IPS-NIHi7 (cell line): Measurements from ENCODE around the gene APOL5.
"Not testable (repeated sequence)": the region's sequence is repeated elsewhere in the genome, so short reads cannot be mapped to it uniquely, and the experiment has no call there.

Source experiments
- DNase-seq: peaks from one replicate; pipeline ENCODE4 v3.0.0; 2012; ENCODE audit warnings: mixed read lengths; ENCODE audit errors: extremely low spot score

Gene APOL5, protein sequence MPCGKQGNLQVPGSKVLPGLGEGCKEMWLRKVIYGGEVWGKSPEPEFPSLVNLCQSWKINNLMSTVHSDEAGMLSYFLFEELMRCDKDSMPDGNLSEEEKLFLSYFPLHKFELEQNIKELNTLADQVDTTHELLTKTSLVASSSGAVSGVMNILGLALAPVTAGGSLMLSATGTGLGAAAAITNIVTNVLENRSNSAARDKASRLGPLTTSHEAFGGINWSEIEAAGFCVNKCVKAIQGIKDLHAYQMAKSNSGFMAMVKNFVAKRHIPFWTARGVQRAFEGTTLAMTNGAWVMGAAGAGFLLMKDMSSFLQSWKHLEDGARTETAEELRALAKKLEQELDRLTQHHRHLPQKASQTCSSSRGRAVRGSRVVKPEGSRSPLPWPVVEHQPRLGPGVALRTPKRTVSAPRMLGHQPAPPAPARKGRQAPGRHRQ

DNA sequence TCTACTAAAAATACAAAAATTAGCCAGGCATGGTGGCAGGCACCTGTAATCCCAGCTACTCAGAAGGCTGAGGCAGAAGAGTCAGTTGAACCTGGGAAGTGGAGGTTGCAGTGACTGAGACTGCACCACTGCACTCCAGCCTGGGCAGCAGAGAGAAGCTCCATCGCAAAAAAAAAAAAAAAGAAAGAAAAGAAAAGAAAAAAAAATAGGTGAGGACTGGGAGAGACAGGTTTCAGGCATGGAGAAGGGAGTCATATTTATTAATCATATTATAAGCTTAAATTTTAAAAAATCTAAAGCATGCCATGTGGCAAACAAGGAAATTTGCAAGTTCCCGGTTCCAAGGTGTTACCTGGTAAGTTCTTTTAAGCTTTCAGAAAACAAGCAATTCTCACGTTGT is at the start of gene APOL5:
Gene APOL5 (plus strand): TSS at position 301 of the 400 bp plus-strand sequence. CDS start 0 bp downstream, at position 301.
- DNase-seq, result no peak

DNA sequence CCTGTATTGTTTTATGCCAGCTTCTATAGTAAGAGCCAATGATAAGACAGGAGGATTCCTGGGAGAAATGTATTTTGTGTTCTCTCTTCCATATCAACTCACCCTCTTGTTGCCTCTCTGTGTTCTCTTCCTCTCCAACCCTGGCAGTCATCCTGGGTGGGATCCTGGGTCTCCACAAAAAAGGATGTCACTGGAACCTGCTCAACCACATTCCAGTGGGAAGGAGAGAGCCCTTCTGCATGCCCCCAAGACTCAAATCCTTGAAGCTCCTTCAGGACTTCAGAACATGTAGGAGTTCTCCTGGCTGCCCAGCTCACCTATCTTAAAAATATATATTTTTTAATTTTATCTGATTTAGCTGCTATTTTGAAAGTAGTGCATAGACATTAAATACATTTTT is 43.3 kb upstream of the APOL5 start:
- DNase-seq, result no peak

DNA sequence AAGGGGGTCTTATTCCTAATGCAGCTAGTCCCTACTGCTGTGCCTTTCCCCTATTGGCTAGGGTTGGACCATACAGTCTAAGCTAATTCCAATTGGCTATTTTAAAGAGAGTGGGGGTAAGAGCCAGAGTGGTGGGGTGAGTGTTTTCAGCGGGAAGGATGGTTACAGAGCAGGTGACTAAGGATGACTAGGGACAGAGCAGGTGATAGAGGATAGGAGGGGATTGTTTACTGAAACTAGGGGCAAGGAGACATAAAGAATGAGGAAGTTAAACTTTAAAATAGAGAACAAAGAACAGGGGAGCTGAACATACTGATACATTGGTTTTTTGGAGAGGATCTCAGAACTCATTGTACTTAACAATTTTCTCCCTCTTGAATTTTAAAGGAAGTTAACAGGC is 41.6 kb upstream of the APOL5 start:
- not testable (repeated sequence) for DNase-seq

DNA sequence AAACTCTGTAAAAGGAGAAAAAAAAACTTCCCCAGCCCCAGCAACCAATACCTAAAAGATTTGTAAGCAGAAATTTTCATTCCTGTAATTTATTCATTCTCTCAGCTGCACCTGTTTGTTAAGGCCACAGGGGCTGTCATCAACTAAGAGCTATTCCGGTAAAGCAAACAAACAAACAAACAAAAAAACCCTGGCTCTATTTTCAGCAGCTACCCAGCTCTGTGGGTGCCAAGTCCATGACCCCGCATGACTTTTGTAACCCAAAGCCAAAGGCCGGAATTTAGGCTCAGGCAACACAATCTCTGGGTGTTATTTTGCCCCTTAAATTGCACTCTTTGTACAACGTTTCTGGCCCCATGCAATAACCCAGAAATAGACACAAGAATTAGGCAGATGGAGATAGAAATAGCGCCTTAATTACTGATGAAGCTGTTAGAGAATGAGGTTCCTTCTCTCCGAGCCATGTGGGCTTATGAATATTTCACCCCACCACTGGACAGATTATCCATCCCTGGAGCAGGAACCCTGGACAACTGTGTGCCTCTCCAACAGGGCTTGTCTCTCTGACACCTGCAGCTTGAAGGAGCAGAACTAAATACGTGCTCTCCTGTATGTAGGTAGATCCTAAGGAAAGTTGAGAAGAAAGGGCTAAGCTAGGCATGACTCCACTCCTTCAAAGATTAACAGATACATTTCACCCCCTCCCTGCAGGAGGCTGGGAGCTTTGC is 40.0 kb upstream of the APOL5 start:
- no peak for DNase-seq

DNA sequence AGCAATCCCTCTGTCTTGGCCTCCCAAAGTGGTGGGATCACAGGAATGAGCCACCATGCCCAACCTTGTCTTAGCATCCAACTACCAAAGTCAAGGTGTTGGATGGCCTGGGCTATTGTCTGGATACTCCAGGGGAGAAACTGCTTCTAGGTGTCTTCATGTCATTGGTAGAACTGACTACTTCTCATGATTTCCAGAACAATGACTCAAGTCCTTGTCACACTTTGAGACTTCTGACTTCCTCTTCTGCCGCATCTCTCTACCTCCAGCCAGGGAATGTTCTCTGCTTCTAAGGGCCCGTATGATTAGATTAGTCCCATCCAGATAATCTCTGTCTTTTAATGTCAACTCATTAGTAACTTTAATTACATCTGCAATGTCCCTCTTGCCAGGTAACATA is 38.8 kb upstream of the APOL5 start:
- DNase-seq, result no peak

DNA sequence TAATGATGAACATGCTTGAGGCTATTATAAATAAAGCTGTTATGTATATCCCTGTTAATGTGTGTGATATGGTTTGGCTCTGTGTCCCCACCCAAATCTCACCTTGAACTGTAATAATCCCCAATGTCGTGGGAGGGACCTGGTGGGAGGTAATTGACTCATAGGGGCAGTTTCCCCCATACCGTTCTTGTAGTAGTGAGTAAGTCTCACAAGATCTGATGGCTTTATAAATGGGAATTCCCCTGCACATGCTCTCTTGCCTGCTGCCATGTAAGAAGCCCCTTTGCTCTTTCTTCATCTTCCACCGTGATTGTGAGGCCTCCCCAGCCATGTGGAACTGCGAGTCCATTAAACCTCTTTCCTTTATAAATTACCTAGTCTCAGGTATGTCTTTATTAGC is 38.2 kb upstream of the APOL5 start:
- not testable (repeated sequence) for DNase-seq

DNA sequence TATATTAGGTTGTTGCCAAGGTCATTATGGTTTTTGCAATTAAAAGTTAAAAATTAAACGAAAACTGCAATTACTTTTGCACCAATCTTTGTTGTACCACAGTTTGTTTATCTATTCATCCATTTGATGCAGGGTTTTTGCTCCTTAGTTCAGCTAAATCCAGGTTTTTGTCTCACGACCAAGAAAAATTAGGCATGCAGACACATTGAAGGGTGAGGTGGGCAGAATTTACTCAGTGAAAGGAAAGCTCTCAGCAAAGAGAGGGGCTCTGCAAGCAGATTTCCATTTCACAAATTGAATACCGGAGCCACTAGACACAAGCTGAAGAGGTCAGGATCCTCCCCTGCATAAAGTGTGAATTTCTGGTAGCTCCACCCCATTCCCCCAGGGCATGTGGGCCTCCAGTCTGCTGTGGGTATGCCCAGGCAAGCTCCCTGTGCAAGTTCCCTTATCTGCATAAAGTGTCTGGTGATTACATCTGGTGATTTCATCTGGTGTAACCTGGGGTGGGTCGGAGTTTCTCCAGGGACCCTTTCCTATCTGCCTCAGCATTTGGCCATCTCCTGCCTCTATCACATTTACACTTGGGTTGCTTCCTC is 36.1 kb upstream of the APOL5 start:
- no peak for DNase-seq

DNA sequence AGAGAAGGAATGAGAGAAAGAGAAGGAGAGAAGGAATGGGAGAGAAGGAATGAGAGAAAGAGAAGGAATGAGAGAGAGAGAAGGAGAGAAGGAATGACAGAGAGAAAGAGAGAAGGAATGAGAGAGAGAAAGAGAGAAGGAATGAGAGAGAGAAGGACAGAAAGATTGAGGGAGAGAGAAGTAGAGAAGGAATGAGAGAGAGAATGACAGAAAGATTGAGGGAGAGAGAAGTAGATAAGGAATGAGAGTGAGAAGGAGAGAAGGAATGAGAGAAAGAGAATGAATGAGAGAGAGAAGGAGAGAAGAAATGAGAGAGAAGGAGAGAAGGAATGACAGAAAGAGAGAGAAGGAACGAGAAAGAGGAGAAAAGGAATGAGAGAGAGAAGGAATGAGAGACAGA is 34.1 kb upstream of the APOL5 start:
- no peak for DNase-seq

DNA sequence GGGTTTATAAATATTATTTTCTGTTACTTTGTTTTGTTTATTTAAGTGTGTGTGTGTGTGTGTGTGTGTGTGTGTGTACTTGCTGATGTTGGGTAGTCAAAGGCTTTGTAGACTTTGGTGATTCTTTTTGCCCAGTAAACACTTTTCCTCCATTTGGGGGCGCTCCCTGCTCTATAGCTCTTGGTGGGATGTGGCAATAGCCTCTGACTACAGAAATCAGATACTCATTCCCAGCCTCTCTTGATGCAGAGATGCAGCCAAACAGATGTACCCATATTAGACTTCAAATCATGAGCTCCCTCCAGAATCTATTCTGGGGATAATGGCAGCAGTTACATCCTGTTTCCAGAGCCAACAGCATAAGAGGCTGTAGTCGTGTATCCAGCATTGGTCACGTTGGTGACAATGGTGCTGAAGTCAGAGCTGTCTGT is 33.4 kb upstream of the APOL5 start:
- peak; percentile 63 for DNase-seq

DNA sequence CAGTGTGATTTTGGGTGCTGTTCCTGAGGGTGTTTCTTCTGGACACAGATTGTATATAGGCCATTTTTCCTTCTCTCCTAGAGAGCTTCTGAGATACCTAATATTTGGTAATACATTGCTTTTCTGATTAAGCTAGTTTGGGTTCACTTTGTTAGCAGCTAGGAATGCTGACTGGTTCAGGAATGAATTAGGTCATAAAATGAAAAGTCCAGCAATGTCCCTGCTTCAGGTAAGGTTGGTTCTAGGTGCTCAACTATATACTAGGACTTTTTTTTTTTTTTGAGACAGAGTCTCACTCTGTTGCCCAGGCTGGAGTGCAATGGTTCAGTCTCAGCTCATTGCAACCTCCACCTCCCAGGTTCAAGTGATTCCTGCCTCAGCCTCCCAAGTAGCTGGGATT is 32.9 kb upstream of the APOL5 start:
- DNase-seq, result no peak

DNA sequence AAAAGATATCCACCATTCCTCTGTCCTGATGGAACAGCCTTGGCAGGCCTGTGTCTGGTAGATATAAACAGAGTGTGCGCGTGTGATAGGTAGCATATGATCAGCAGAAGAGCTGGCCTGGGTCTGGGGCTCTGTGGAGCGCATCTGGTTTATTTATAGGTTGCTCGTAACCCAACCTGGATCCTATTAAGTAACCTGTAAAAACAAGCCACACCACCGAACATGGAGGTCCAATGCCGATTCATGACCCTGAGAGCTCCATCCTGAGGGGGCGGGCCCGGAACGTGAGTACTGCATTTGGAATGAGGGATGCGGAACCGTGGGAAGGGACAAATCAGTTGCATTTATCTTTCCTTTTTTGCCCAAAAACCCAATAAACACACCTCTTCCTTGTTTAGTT is 31.9 kb upstream of the APOL5 start:
- DNase-seq, result no peak

DNA sequence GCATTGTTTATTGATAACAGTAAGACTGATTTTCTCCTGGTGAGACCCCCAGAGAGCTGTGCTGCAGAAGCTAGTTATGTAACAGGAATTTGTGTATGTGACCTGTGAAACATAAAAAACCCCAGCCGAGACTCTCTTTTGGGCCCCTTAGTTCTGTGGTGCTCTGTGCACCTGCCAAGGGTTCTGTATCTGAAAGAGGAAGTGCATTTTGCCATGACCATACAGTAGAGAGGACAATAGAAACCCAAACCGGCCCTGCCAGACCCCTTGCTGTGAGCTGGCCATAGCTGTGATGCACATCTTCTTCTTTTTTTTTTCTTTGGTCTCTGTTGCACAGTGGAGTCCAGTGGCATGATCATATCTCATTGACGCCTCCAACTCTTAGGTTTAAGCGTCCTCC is 31.4 kb upstream of the APOL5 start:
- DNase-seq, result no peak

DNA sequence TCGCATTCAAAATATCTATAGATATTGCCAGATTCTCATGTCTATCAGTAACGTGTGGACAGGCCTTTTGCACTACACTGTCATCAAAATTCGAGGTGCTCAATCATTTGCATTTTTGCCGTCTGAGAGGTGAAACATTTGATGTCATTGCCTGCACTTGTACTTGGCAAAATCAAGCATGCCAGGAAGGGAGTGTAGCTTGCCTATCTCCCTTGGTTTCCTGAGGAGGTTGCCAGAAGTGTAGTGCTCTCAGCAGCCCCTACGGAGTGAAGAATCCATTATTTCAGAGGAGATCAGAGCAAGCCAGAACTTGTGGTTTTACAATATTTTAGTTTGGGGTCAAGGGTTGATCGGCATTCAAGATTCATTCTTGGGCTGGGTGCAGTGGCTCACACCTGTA is 30.2 kb upstream of the APOL5 start:
- no peak for DNase-seq

DNA sequence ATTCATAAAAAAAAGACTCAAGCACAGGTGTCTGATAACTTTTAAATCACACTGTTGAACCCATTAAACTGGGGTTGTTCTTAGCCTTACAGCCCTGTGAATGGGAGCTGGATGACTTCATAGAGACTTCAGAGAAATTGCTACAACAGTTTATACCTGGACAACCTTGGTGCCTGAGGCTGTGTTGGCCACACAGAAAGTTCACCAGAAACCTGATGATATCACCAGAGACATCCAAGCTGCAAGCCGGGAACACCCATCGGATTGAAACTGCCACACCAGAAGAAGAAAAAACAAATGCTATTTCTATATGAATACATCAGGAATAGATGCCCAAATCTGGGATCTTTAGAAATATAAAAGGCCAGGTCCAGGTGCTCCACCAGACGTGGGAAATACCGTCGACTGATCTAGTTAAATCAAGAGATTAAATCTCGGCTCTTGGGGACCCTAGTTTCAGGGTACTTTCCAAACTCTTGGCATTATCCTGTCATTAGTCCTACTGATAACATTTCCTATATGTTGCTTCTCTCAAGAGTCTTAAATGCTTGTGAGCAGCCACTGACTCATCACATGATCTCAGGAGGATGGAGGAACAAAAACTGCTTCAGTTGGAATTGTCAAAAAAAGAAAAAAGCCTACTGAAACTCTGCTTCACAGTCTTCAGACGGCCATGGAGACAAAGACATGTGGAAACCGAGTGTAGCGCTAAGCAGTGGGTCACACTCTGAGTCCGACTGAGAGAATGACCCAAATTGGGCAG is 28.6 kb upstream of the APOL5 start:
- DNase-seq, result no peak

DNA sequence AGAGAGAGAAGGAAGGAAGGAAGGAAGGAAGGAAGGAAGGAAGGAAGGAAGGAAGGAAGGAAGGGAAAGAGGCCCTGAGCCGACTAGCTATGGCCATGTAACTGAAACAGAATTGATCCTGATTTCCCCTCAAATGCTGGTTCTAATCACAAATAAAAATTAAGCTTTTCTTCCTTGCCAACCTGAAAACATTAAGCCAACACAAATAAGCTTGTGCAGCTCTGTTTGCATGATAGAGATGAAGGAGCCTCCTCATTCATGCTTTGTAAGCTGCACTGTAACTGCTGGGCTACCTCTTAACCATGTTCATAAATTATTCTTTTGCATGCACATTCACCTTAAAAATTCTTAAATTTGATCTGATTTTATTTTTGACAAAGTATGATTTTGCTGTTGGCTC is 27.7 kb upstream of the APOL5 start:
- no peak for DNase-seq

DNA sequence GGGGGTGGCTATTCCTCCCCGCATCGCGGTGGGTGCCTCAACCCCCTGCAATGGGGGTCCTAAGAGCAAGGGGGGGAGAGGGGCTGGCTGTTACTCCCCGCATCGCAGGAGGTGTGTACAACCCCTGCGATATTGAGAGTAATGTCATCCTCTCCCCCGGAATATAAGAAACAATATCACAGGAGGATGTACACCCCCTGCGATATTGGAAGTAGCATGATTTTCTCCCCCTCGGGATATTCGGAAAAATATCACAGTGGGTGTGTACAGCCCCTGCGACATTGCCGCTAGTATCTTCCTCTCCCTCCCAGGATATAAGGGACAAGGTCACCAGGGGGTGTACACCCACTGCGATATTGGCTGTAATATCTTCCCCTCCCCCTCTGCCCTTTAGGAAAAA is 22.5 kb upstream of the APOL5 start:
- DNase-seq, result no peak

DNA sequence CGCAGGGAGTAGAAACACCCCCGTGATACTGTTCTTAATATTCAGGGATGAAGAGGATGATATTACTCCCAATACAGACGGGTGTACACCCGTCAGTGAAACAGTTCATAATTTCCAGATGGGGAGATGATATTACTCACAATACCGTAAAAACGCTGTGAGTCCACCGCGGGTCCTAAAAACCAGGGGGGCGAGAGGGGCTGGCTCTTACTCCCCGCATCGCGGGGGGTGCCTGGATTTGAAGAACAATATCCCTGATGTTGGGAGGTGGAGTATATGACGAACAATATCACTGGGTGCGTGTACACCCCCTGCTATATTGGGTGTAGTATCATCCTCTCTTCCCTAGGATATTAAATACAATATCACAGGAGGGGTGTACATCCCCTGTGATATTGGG is 20.5 kb upstream of the APOL5 start:
- DNase-seq, result no peak

DNA sequence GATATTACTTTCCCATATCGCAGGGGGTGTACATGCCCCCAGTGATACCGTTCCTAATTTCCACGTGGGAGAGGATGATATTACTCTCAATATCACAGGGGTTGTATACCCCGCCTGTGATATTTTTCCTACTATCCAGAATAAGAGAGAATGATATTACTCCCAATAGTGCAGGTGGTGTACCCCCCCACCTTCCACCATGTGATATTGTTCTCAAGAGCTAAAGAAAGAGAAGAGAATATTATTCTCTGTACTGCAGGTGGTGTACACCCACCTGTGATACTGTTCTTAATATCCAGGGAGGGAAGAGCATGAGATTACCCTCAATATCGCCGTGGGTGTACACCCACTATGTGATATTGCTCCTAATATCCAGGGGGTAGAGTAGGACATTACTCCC is 17.8 kb upstream of the APOL5 start:
- not testable (repeated sequence) for DNase-seq

DNA sequence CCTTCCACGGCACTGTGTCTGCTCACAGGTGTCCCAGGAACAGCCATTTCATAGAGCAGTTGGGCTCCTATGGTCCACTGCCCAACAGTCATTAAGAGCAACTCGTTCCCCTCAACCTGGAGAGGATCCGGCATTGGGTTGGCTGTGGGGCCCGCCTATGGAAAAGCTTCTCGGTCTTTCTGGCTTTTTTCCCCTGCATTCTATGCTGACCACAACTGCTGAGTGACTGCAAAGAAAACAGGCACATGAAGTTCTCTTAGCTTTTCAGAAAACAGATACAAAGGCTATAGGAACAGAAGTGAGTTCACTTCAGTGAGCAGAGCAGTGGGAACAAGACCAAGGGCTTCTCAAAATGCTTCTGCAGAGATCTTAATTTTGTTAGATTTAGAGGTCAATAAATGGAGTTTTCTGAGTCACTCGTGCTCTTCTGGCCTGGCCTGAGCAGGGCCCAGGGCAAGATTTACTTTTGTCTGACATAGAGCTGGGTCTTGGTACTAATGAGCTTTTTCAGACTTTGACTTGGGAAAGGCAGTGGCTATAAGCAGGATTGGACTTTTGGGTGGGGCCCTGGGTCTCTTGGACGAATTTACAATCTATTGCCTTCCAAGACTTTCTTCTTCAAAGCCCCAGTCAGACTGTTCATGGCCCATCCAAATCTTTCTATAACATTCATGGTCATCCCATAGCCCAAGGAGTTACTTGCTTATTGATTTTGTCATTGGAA is 13.6 kb upstream of the APOL5 start:
- no peak for DNase-seq

DNA sequence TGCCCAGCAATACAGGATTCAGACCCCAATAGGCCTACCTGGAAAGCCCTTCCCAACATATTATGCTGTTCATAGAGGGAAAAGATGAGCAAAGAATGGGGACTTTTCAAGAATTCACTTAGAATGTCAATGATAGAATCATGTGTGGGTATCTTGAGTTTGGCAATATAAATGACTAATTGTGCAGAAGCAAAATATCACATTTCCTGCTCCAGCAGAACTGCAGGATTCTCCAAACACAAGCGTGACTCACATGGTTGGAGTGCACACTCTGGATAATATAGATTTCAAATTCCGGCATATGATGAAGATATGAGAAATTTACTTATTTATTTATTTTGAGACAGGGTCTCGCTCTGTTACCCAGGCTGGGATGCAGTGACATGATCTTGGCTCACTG is 12.5 kb upstream of the APOL5 start:
- no peak for DNase-seq

DNA sequence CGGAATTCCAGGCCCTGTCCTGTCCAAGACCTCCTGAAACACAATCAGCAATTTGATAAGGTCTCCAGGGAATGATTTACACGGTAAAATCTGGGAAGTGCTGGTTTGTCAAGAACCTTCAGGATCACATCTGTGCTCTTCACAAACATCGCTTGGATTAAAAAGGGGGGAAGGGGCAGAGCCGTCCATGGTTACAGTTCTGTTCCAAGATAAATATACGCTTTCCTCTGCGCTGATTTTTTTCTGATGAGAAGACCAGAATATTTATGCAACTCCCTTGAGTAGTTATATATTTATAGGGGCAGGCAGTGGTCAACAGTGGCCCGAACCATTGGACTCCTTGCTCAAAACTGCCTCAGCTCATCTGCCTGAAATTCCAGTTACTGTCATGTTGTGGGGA is 9.2 kb upstream of the APOL5 start:
- DNase-seq, result no peak
